ENCODE data around the gene PYGO1.

GRCh38 chr15:55627730-55628368, 39.7 kb upstream of the PYGO1 start:
- TF ChIP-seq TAF1 (IDR thresholded peaks at IDR 0.05; ENCODE audit: low read depth, low read length) (no peak), CTCF (IDR thresholded peaks at IDR 0.05; ENCODE audit: control extremely low read depth in 1 of 3, insufficient read depth in 1 of 3, low read depth in 1 of 3, low read length in 3 of 3) (peak in 2 of 3 experiments; percentile 23 to 37; a peak in 3 of 4 replicates)
